Measurements from ENCODE around the gene SPARCL1.
"Not testable (repeated sequence)": the region's sequence is repeated elsewhere in the genome, so short reads cannot be mapped to it uniquely, and the experiment has no call there.

The SPARCL1 gene

DNA sequence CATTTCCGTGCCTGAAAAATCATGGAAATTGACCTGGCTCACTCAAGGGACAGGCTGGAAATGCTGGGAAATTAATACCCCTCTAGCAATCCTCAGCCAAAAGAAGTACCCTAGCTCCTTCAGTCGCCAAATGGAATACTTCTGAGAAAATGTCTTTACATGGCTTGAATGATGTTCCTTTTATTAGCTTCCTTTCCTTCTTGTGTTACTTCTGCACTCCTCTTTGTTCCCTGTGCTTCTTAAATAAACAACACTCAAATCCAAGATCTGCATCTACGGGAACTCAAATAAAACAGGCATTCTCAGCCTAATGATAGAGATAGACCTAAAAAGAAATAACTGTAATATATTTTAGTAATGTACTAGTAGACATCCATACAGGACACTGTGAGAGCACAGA is 36.1 kb downstream of the SPARCL1 start:
- no peaks in the 10 kb centered on the region for H3K9me3 ChIP-seq (ENCODE audit: control insufficient read depth, insufficient read depth, low read length)
- H3K4me1 ChIP-seq (ENCODE audit: control insufficient read depth, insufficient read depth, low read length) = peaks cover 12% of the 10 kb centered on the region
- H3K4me3 ChIP-seq (ENCODE audit: low read depth, low read length) = no peak overlapping the region
- H3K36me3 ChIP-seq (ENCODE audit: control insufficient read depth, insufficient read depth, low read length) = no peaks in the 10 kb centered on the region
- H3K27me3 ChIP-seq (ENCODE audit: control insufficient read depth, insufficient read depth, low read length) = no peaks in the 10 kb centered on the region
- H3K9ac ChIP-seq (ENCODE audit: low read depth, low read length) = no peak overlapping the region

DNA sequence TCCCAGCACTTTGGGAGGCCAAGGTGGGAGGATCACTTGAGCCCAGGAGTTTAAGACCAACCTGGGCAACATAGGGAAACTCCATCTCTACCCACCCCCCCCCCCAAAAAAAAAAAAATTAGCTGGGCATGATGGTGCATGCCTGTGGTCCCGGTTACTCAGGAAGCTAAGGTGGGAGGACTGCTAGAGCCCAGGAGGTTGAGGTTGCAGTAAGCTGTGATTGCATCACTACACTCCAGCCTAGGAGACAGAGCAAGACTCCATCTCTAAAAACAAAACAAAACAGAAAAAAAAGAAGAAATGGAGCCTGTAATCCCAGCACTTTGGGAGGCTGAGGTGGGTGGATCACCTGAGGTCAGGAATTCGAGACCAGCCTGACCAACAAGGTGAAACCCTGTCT is 37.3 kb downstream of the SPARCL1 start:
- H3K9me3 ChIP-seq (ENCODE audit: control insufficient read depth, insufficient read depth, low read length); H3K27me3 ChIP-seq (ENCODE audit: control insufficient read depth, insufficient read depth, low read length); H3K9ac ChIP-seq (ENCODE audit: low read depth, low read length); H3K36me3 ChIP-seq (ENCODE audit: control insufficient read depth, insufficient read depth, low read length); H3K4me3 ChIP-seq (ENCODE audit: low read depth, low read length): not testable (repeated sequence)
- H3K4me1 ChIP-seq (ENCODE audit: control insufficient read depth, insufficient read depth, low read length) = peaks cover 12% of the 10 kb centered on the region

DNA sequence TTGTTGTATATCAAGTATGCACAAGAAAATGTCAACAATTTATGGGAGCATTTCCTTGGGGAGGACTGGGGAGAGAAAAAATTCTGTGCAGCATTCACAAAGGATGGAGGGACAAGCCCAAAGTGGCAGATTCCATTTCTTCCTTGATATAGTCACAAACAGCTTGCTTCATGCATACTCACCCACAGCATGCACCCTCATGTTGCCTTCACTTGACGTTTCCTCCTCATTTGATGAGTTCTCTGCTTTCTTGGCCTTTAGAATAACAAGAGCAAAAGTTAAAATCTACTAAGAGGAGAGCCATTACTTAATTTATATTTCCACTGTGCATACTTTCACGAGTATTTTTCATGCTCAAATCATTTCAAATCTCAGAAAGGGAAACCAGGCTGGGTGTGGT is 37.7 kb downstream of the SPARCL1 start:
- H3K27me3 ChIP-seq (ENCODE audit: control insufficient read depth, insufficient read depth, low read length) = no peaks in the 10 kb centered on the region
- H3K36me3 ChIP-seq (ENCODE audit: control insufficient read depth, insufficient read depth, low read length) = no peaks in the 10 kb centered on the region
- H3K9me3 ChIP-seq (ENCODE audit: control insufficient read depth, insufficient read depth, low read length) = no peaks in the 10 kb centered on the region
- H3K4me1 ChIP-seq (ENCODE audit: control insufficient read depth, insufficient read depth, low read length) = peaks cover 12% of the 10 kb centered on the region
- no peak overlapping the region for H3K4me3 ChIP-seq (ENCODE audit: low read depth, low read length)
- no peak overlapping the region for H3K9ac ChIP-seq (ENCODE audit: low read depth, low read length)

DNA sequence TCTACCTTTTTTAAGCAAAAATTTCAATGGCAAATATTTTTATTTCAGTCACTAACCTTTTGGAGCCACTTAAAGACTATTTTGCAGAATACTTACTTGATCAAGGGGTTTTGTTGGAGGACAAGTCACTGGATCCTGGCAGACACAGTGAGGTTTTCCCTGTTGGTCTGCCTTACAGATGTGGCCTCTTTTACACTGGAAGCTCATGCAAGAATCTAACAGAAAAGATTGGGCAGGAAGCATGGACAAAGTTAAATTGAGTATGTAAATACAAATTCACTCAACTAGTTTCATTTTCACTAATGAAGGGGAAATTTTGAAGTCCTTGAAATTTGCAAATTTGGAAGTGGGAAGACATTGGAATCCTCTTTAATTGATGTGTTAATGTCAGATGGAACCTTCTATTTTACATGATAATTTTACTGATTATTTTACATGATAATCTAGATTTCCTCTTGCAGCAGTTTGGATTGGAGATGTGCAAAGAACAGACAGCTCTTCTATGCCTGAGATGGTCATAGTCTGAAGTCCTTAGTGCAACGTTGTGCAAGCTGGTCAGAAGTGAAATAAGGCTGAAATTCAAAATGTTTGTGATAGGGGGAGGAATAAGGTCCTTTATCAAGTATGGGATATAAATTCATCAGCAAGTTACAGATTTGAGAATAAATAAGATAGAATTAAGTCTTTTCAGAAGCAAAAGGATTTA is 38.4 kb downstream of the SPARCL1 start:
- Histone ChIP-seq H3K27me3 (ENCODE audit: control insufficient read depth, insufficient read depth, low read length) (no peaks in the 10 kb centered on the region), H3K9me3 (ENCODE audit: control insufficient read depth, insufficient read depth, low read length) (no peaks in the 10 kb centered on the region), H3K36me3 (ENCODE audit: control insufficient read depth, insufficient read depth, low read length) (no peaks in the 10 kb centered on the region), H3K9ac (ENCODE audit: low read depth, low read length) (no peak overlapping the region), H3K4me1 (ENCODE audit: control insufficient read depth, insufficient read depth, low read length) (peaks cover 12% of the 10 kb centered on the region), H3K4me3 (ENCODE audit: low read depth, low read length) (no peak overlapping the region)

DNA sequence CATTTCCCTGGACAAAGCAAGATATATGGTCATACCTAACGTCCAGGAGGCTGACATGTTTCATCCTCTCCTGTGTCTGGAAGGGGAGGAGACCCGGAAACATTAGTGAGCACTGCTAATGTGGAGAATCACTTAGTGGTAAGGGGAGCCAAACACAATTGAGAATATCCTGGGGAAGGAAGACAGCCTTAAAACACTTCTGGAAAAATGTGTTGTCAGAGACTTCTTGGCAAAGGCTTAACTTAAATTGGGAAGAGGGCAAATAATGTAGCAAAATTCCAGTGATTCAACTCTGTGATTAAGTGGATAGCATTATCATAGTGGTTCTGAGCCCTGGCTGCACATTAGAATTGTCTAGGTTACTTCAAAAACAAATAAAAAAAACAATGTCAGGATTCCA is 39.5 kb downstream of the SPARCL1 start:
- no peaks in the 10 kb centered on the region for H3K9me3 ChIP-seq (ENCODE audit: control insufficient read depth, insufficient read depth, low read length)
- H3K9ac ChIP-seq (ENCODE audit: low read depth, low read length) = no peak overlapping the region
- H3K36me3 ChIP-seq (ENCODE audit: control insufficient read depth, insufficient read depth, low read length) = no peaks in the 10 kb centered on the region
- H3K4me3 ChIP-seq (ENCODE audit: low read depth, low read length) = no peak overlapping the region
- peaks cover 12% of the 10 kb centered on the region for H3K4me1 ChIP-seq (ENCODE audit: control insufficient read depth, insufficient read depth, low read length)
- no peaks in the 10 kb centered on the region for H3K27me3 ChIP-seq (ENCODE audit: control insufficient read depth, insufficient read depth, low read length)

DNA sequence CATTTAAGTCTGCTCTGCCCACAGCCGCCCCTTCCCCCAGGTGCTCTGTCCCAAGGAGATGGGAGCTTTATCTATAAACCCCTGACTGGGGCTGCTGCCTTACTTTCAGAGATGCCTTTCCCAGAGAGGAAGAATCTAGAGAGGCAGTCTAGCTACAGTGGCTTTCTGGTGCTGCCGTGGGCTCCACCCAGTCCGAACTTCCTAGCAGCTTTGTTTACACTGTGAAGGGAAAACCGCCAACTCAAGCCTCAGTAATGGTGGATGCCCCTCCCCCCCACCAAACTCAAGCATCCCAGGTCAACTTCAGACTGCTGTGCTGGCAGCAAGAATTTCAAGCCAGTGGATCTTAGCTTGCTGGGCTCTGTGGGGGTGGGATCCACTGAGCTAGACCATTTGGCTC is 40.5 kb downstream of the SPARCL1 start:
- H3K27me3 ChIP-seq (ENCODE audit: control insufficient read depth, insufficient read depth, low read length); H3K4me3 ChIP-seq (ENCODE audit: low read depth, low read length); H3K9me3 ChIP-seq (ENCODE audit: control insufficient read depth, insufficient read depth, low read length); H3K36me3 ChIP-seq (ENCODE audit: control insufficient read depth, insufficient read depth, low read length); H3K9ac ChIP-seq (ENCODE audit: low read depth, low read length): not testable (repeated sequence)
- H3K4me1 ChIP-seq (ENCODE audit: control insufficient read depth, insufficient read depth, low read length) = peaks cover 12% of the 10 kb centered on the region

DNA sequence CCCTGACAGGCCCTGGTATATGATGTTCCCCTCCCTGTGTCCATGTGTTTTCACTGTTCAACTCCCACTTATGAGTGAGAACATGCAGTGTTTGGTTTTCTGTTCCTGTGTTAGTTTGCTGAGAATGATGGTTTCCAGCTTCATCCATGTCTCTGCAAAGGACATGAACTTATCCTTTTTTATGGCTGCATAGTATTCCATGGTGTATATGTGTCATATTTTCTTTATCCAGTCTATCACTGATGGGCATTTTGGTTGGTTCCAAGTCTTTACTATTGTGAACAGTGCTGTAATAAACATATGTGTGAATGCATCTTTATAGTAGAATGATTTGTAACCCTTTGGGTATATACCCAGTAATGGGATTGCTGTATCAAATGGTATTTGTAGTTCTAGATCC is 45.9 kb downstream of the SPARCL1 start:
- not testable (repeated sequence) for H3K9ac ChIP-seq (ENCODE audit: low read depth, low read length); H3K36me3 ChIP-seq (ENCODE audit: control insufficient read depth, insufficient read depth, low read length); H3K9me3 ChIP-seq (ENCODE audit: control insufficient read depth, insufficient read depth, low read length); H3K27me3 ChIP-seq (ENCODE audit: control insufficient read depth, insufficient read depth, low read length); H3K4me3 ChIP-seq (ENCODE audit: low read depth, low read length); H3K4me1 ChIP-seq (ENCODE audit: control insufficient read depth, insufficient read depth, low read length)

DNA sequence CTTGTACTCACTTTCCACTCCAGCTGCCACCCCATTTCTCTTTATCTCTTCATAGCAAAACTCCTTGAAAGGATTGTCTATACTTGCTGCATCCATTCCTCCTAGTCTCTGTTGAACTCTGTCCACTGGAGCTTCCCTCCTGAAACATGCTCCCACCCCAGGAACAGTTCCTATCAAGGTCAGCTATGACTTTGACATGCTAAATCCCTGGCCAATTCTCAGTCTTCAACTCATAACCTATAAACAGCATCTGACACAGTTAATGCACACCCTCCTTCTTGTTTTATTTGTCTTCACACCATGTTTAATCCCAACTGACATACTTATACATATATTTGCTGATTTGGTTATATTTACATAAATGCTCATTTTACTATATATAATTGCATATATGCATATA is 47.8 kb downstream of the SPARCL1 start:
- H3K4me3 ChIP-seq (ENCODE audit: low read depth, low read length) = no peak overlapping the region
- no peaks in the 10 kb centered on the region for H3K27me3 ChIP-seq (ENCODE audit: control insufficient read depth, insufficient read depth, low read length)
- no peak overlapping the region for H3K9ac ChIP-seq (ENCODE audit: low read depth, low read length)
- peaks cover 12% of the 10 kb centered on the region for H3K4me1 ChIP-seq (ENCODE audit: control insufficient read depth, insufficient read depth, low read length)
- H3K36me3 ChIP-seq (ENCODE audit: control insufficient read depth, insufficient read depth, low read length) = no peaks in the 10 kb centered on the region
- no peaks in the 10 kb centered on the region for H3K9me3 ChIP-seq (ENCODE audit: control insufficient read depth, insufficient read depth, low read length)

DNA sequence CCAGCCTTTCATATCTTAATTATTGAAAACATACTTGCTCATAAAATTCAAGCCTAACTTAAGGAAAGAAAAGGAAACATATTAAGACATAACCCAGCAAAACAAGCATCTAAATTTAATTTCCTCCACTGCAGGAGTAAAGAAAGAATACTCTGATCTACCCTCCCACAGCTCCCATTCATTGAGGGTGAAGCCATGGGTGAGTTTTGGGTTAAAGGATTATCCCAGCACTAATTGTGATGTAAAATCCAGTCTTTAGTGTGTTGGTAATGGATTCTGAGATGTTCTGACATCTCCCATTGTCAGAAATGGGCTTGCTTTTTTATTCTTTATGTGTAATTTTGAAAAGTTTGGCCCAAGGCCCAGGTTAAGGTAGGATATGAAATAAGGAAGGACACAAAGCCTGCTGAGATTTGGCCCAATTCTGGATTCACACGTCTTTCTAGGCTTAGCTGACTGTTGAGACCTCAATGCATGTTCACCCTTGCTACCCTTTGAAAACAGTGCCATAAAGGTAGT is 50.4 kb downstream of the SPARCL1 start:
- Histone ChIP-seq H3K27me3 (ENCODE audit: control insufficient read depth, insufficient read depth, low read length) (no peaks in the 10 kb centered on the region), H3K9me3 (ENCODE audit: control insufficient read depth, insufficient read depth, low read length) (no peaks in the 10 kb centered on the region), H3K4me3 (ENCODE audit: low read depth, low read length) (no peak overlapping the region), H3K36me3 (ENCODE audit: control insufficient read depth, insufficient read depth, low read length) (no peaks in the 10 kb centered on the region), H3K9ac (ENCODE audit: low read depth, low read length) (no peak overlapping the region), H3K4me1 (ENCODE audit: control insufficient read depth, insufficient read depth, low read length) (peaks cover 12% of the 10 kb centered on the region)

DNA sequence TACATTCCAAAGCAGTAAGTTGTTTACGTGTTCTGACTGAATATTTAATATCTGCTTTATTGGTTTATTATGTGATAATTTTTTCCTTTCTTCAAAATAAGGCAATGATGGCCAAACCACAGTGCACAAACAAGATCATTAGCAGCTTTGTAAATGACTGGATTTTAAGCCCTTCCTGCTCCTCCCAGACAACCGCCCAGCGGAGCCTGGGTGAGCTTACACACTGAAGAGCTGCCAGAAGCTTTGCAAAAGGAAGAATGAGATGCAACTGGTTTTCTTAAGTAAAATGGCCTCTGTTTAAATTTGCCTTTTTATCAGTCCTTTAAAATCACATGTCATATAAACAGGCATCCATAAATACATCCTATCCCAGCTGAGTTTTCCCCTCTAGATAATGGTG is 52.2 kb downstream of the SPARCL1 start:
- peaks cover 12% of the 10 kb centered on the region for H3K4me1 ChIP-seq (ENCODE audit: control insufficient read depth, insufficient read depth, low read length)
- no peak overlapping the region for H3K9ac ChIP-seq (ENCODE audit: low read depth, low read length)
- H3K9me3 ChIP-seq (ENCODE audit: control insufficient read depth, insufficient read depth, low read length) = no peaks in the 10 kb centered on the region
- no peaks in the 10 kb centered on the region for H3K36me3 ChIP-seq (ENCODE audit: control insufficient read depth, insufficient read depth, low read length)
- no peak overlapping the region for H3K4me3 ChIP-seq (ENCODE audit: low read depth, low read length)
- no peaks in the 10 kb centered on the region for H3K27me3 ChIP-seq (ENCODE audit: control insufficient read depth, insufficient read depth, low read length)

DNA sequence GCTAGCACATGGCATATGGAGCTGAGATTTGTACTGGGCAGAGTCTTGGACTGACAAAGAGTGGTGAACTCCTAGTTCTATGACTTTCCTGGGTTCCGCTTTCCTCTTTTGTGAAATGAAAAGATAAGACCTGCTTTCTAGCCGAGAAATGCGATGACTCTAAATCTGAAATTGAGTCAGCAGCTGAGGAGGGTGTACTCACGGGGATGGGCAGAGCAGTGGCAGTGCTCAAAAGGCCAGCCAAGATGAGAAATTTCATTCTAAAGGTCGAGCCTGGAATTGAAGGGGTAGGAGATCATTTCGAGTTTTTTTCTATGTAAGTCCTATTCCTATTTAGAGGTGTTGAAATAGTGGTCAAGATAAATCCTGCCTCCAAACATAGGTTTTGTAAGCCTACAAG is 59.8 kb downstream of the SPARCL1 start:
- Histone ChIP-seq H3K9me3 (ENCODE audit: control insufficient read depth, insufficient read depth, low read length) (no peaks in the 10 kb centered on the region), H3K9ac (ENCODE audit: low read depth, low read length) (no peak overlapping the region), H3K36me3 (ENCODE audit: control insufficient read depth, insufficient read depth, low read length) (no peaks in the 10 kb centered on the region), H3K27me3 (ENCODE audit: control insufficient read depth, insufficient read depth, low read length) (no peaks in the 10 kb centered on the region), H3K4me3 (ENCODE audit: low read depth, low read length) (no peak overlapping the region), H3K4me1 (ENCODE audit: control insufficient read depth, insufficient read depth, low read length) (no peaks in the 10 kb centered on the region)

DNA sequence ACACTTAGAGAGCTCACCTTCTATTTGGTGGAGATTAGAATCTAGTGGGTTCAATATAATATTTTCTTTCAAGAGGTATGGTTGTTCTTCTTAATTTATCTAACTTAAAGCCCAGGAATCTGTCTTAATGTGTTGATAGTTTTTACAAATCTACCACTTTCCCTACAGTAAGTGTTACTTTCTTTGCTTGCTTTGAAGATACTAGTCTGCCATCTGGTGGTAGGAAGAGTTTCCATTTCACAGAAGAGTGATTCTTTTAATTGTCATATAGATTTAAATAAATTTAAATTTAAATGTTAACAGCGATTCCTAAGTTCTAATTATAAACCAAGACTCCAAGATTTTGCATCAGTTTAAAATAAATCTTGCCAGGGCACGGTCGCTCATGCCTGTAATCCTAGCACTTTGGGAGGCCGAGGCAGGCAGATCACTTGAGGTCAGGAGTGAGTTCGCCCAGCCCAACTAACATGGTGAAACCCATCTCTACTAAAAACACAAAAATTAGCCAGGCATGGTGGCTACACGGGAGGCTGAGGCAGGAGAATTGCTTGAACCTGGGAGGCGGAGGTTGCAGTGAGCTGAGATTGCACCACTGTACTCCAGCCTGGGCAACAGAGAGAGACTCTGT is 63.3 kb downstream of the SPARCL1 start:
- Histone ChIP-seq H3K4me1 (ENCODE audit: control insufficient read depth, insufficient read depth, low read length) (peaks cover 5% of the 10 kb centered on the region), H3K9me3 (ENCODE audit: control insufficient read depth, insufficient read depth, low read length) (no peaks in the 10 kb centered on the region), H3K27me3 (ENCODE audit: control insufficient read depth, insufficient read depth, low read length) (no peaks in the 10 kb centered on the region), H3K4me3 (ENCODE audit: low read depth, low read length) (no peak overlapping the region), H3K36me3 (ENCODE audit: control insufficient read depth, insufficient read depth, low read length) (no peaks in the 10 kb centered on the region), H3K9ac (ENCODE audit: low read depth, low read length) (no peak overlapping the region)

Data from iPS-15b (cell line).